ENCODE measurements around the gene TBC1D1. TPM values are rescaled to one million over a fixed set of nuclear protein-coding genes. Genes with fewer than 3 reads are reported as not detected.

TBC1D1 gene
- total and polyA plus RNA-seq, 10 donors = 49.3 to 142 (median 95.5) TPM

GRCh38 chr4:38055566-38055965 is 164.7 kb downstream of the TBC1D1 start:
- intact Hi-C loops (cut with DNase I; ENCODE audit: low total_unique reads) = no loop called here
- TF ChIP-seq CTCF (IDR thresholded peaks at IDR 0.05 in 8 of 11, conservative IDR thresholded peaks at IDR 0.05 in 3 of 11) (no peak), POLR2A (IDR thresholded peaks at IDR 0.05) (no peak), POLR2AphosphoS5 (IDR thresholded peaks at IDR 0.05) (no peak)

GRCh38 chr4:38056011-38056685 is 165.3 kb downstream of the TBC1D1 start:
- peaks cover 0 to 27% (median 4%) of the 10 kb centered on the region in 6 donors for H3K4me1 ChIP-seq
- TF ChIP-seq CTCF (IDR thresholded peaks at IDR 0.05 in 8 of 11, conservative IDR thresholded peaks at IDR 0.05 in 3 of 11) = no peak
- no peak for TF ChIP-seq POLR2A (IDR thresholded peaks at IDR 0.05)
- peak in 2 of 3 donors; percentile 66 to 74 for TF ChIP-seq POLR2AphosphoS5 (IDR thresholded peaks at IDR 0.05)
- no peaks in the 10 kb centered on the region for H3K9me3 ChIP-seq
- WGBS, 5 donors = 46 to 70% (median 57%) methylated on average over 10 of the region's 10 CpGs
- DNase-seq = no peak
- H3K4me3 ChIP-seq = peak overlapping the region in 1 of 8 donors; percentile 7
- intact Hi-C loops (cut with DNase I; ENCODE audit: low total_unique reads) = no loop called here
- H3K27me3 ChIP-seq (replicated peaks in 1 of 7) = no peaks in the 10 kb centered on the region
- peak overlapping the region; percentile 37 to 82 (median 77) for H3K27ac ChIP-seq
- H3K36me3 ChIP-seq = peaks cover 0 to 99% (median 66%) of the 10 kb centered on the region in 6 donors

More at GRCh38 chr4:38055566-38055965, 164.7 kb downstream of the TBC1D1 start:
- Histone ChIP-seq H3K27me3 (replicated peaks in 1 of 7) (no peaks in the 10 kb centered on the region), H3K9me3 (no peaks in the 10 kb centered on the region), H3K27ac (peak overlapping the region; percentile 37 to 82 (median 77)), H3K36me3 (peaks cover 0 to 99% (median 65%) of the 10 kb centered on the region in 6 donors), H3K4me3 (peak overlapping the region in 1 of 8 donors; percentile 7), H3K4me1 (peaks cover 0 to 29% (median 4%) of the 10 kb centered on the region in 6 donors)
- no peak for DNase-seq
- 37 to 71% (median 44%) methylated on average over 6 to 8 of the region's 8 CpGs for WGBS, 5 donors

- H3K9me3 ChIP-seq = no peaks in the 10 kb centered on the region
- no peak overlapping the region for H3K27ac ChIP-seq
- intact Hi-C loops (cut with DNase I; ENCODE audit: low total_unique reads) = no loop called here
- H3K4me1 ChIP-seq = peaks cover 0 to 28% (median 16%) of the 10 kb centered on the region in 6 donors
- WGBS, 5 donors = 74 to 93% (median 82%) methylated on average over 4 of the region's 4 CpGs
- H3K4me3 ChIP-seq = no peak overlapping the region
- no peaks in the 10 kb centered on the region for H3K27me3 ChIP-seq (replicated peaks in 1 of 7)
- TF ChIP-seq POLR2AphosphoS5 (IDR thresholded peaks at IDR 0.05) (no peak), POLR2A (IDR thresholded peaks at IDR 0.05) (no peak), CTCF (IDR thresholded peaks at IDR 0.05 in 8 of 11, conservative IDR thresholded peaks at IDR 0.05 in 3 of 11) (no peak)
- DNase-seq = no peak
- peaks cover 0 to 90% (median 59%) of the 10 kb centered on the region in 6 donors for H3K36me3 ChIP-seq
Measured at GRCh38 chr4:38058151-38058550, 167.3 kb downstream of the TBC1D1 start.

DNA sequence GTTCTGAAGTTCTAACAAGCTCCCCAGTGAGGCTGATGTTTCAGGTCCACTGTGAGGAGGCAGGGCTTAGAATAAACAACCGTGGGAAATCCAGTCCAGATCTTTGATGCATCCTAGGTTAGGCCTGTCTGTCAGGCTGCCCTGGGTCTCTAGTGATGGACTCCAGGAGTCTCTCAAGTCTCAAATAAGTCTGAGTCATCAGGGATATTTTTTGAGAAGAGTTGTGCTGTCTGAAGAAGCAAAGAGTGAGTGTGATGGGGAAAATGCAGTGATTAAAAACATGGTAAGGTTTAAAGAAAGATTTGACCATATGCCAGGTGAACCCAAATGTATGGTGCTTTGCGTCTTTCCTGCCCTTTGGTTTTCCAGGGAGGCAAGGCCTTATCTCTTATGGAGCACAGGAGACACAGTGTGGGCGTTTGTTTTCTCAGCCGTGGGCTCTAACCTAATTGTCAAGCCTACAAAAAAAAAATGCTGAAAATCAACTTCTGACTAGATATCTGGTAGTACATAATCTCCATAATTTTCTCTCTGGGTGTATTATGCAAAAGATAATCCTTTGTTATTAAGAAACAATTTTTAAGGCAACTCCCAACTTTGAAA is 170.0 kb downstream of the TBC1D1 start:
- H3K36me3 ChIP-seq = peaks cover 0 to 87% (median 43%) of the 10 kb centered on the region in 6 donors
- no peak for DNase-seq
- H3K9me3 ChIP-seq = no peaks in the 10 kb centered on the region
- peaks cover 0 to 18% (median 12%) of the 10 kb centered on the region in 6 donors for H3K4me1 ChIP-seq
- H3K27me3 ChIP-seq (replicated peaks in 1 of 7) = no peaks in the 10 kb centered on the region
- intact Hi-C loops (cut with DNase I; ENCODE audit: low total_unique reads) = loop anchor here (5.0 to 10.0 kb wide), 3 partner anchors 116 to 671 kb away; no protein-coding TSS in a partner anchor
- H3K4me3 ChIP-seq = no peak overlapping the region
- 77 to 88% (median 84%) methylated on average over 4 of the region's 4 CpGs for WGBS, 5 donors
- no peak overlapping the region for H3K27ac ChIP-seq
- TF ChIP-seq POLR2A (IDR thresholded peaks at IDR 0.05) = no peak
- TF ChIP-seq POLR2AphosphoS5 (IDR thresholded peaks at IDR 0.05) = no peak
- TF ChIP-seq CTCF (IDR thresholded peaks at IDR 0.05 in 8 of 11, conservative IDR thresholded peaks at IDR 0.05 in 3 of 11) = no peak

Measured in spleen (tissue), 11 donors.